GM12878 (cell line): ENCODE measurements around the gene SMURF1. TPM values are rescaled to one million over a fixed set of nuclear protein-coding genes. Genes with fewer than 3 reads are reported as not detected.

Experiments
- ATAC-seq: fragments of 200-7000 bp; cut with Tn5 transposase; 3 replicates; pipeline ENCODE4 v1.9.1; 2020; ENCODE audit warnings: mild to moderate bottlenecking, moderate library complexity
- BruUV-seq: library from RNA; stranded (reverse); fragments of 400-500 nt; replicated peaks from 2 replicates; lab custom pipeline; 2021; lab: Mats Ljungman, UMichigan
- CTCF ChIA-PET: fragments of 300-600 bp; sonication (Branson Sonifier 250); formaldehyde crosslinking; extraction: SDS; loops from one replicate; lab custom pipeline; 2021; ENCODE audit warnings: inconsistent platforms; lab: Yijun Ruan, JAX
- POLR2A ChIA-PET: fragments of 350-600 bp; formaldehyde crosslinking; extraction: SDS; loops from one replicate; lab custom pipeline; 2021; ENCODE audit warnings: inconsistent platforms; lab: Charles Lee
- RAD21 ChIA-PET: fragments of 300-600 bp; sonication (Branson Sonifier 250); formaldehyde crosslinking; loops from one replicate; lab custom pipeline; 2023; ENCODE audit warnings: antibody characterized with exemption; ENCODE audit not compliant: unreplicated experiment; lab: Charles Lee
- SMC1A ChIA-PET: fragments of 300-600 bp; sonication (Branson Sonifier 250); formaldehyde crosslinking; loops from one replicate; lab custom pipeline; 2023; ENCODE audit not compliant: unreplicated experiment, uncharacterized antibody; lab: Charles Lee
- DNase-seq: peaks from one replicate; pipeline ENCODE4 v3.0.0-alpha.2; 2011; ENCODE audit warnings: low read depth, low spot score
- FAIRE-seq: peaks from 3 replicates; lab custom pipeline; 2011; peaks lifted over from hg19 to GRCh38; lab: Jason Lieb, UNC
- H2AFZ ChIP-seq: 2 replicates; pipeline ENCODE4 v1.6.0; 2011; ENCODE audit warnings: low read depth, low read length, control low read depth; ENCODE audit not compliant: control insufficient read depth
- H3K27ac ChIP-seq: 2 replicates; pipeline ENCODE4 v1.5.1; 2011; ENCODE audit warnings: control low read depth; ENCODE audit not compliant: control insufficient read depth, insufficient read depth
- H3K27me3 ChIP-seq, 2 experiments: replicated peaks in 1 of 2; 2 replicates each; pipeline versions ENCODE4 v1.6.0 to v1.6.1; 2011; ENCODE audit warnings: low read length in 1 of 2; ENCODE audit not compliant: control insufficient read depth in 2 of 2, insufficient read depth in 2 of 2
- H3K36me3 ChIP-seq, 2 experiments: 2 replicates each; pipeline ENCODE4 v1.5.1; 2011; ENCODE audit warnings: low read length in 1 of 2; ENCODE audit not compliant: control insufficient read depth in 2 of 2, insufficient read depth in 2 of 2
- H3K4me1 ChIP-seq: 2 replicates; pipeline ENCODE4 v1.6.1; 2011; ENCODE audit warnings: mild to moderate bottlenecking, low read length, moderate library complexity, mixed read lengths; ENCODE audit not compliant: control insufficient read depth, insufficient read depth
- H3K4me2 ChIP-seq: 2 replicates; pipeline ENCODE4 v1.6.0; 2011; ENCODE audit warnings: control low read depth; ENCODE audit not compliant: control insufficient read depth, insufficient read depth
- H3K4me3 ChIP-seq: fragments of 200-600 bp; sonication (generic); 2 replicates; pipeline ENCODE4 v1.5.1; 2016
- H3K79me2 ChIP-seq: 2 replicates; pipeline ENCODE4 v1.6.0; 2011; ENCODE audit warnings: low read length; ENCODE audit not compliant: control insufficient read depth, insufficient read depth
- H3K9ac ChIP-seq: 2 replicates; pipeline ENCODE4 v1.8.0; 2011; ENCODE audit warnings: low read length, control low read depth, mixed read lengths; ENCODE audit not compliant: control insufficient read depth, insufficient read depth
- H3K9me3 ChIP-seq: replicated peaks from 3 replicates; pipeline ENCODE4 v1.5.1; 2011; ENCODE audit warnings: mild to moderate bottlenecking, low read length; ENCODE audit not compliant: control insufficient read depth, insufficient read depth
- H4K20me1 ChIP-seq: 2 replicates; pipeline ENCODE4 v1.6.0; 2011; ENCODE audit not compliant: control insufficient read depth, insufficient read depth
- BACH1 ChIP-seq: fragments of 450-650 bp; IDR thresholded peaks from 2 replicates; pipeline ENCODE4 v1.6.1; 2017; ENCODE audit warnings: mild to moderate bottlenecking, borderline replicate concordance
- BRCA1 ChIP-seq: IDR thresholded peaks from 2 replicates; pipeline ENCODE4 v1.6.1; 2011; ENCODE audit warnings: low read depth, low read length, improper control_type of control experiment
- CHD1 ChIP-seq: IDR thresholded peaks from 2 replicates; pipeline ENCODE4 v1.6.1; 2012; ENCODE audit warnings: low read depth, low read length, improper control_type of control experiment
- CHD4 ChIP-seq: fragments of 200-600 bp; sonication (generic); IDR thresholded peaks from 2 replicates; pipeline ENCODE4 v1.6.1; 2016; ENCODE audit warnings: mild to moderate bottlenecking
- CREB1 ChIP-seq: IDR thresholded peaks from 2 replicates; pipeline ENCODE4 v1.6.1; 2012; ENCODE audit warnings: low read depth, mild to moderate bottlenecking, inconsistent platforms
- HCFC1 ChIP-seq: fragments of 150-350 bp; IDR thresholded peaks from 2 replicates; pipeline ENCODE4 v1.6.1; 2014; ENCODE audit warnings: low read length
- HDAC6 ChIP-seq: fragments of 200-600 bp; sonication (generic); IDR thresholded peaks from one replicate; pipeline ENCODE4 v1.8.0; 2017; ENCODE audit warnings: antibody characterized with exemption; ENCODE audit not compliant: unreplicated experiment
- KAT2A ChIP-seq: conservative IDR thresholded peaks from 2 replicates; pipeline ENCODE4 v1.6.1; 2011; ENCODE audit warnings: low read depth, low read length; ENCODE audit not compliant: control insufficient read depth
- MTA3 ChIP-seq: IDR thresholded peaks from 2 replicates; pipeline ENCODE4 v1.6.1; 2012; ENCODE audit warnings: low read length, inconsistent platforms, borderline replicate concordance
- NFIC ChIP-seq: IDR thresholded peaks from 2 replicates; pipeline ENCODE4 v1.6.1; 2012; ENCODE audit warnings: low read depth, mild to moderate bottlenecking, inconsistent platforms, low read length, moderate library complexity
- NFXL1 ChIP-seq: fragments of 450-650 bp; IDR thresholded peaks from 2 replicates; pipeline ENCODE4 v1.6.1; 2017; ENCODE audit warnings: antibody characterized with exemption, mild to moderate bottlenecking, borderline replicate concordance
- NR2C1 ChIP-seq: fragments of 450-650 bp; IDR thresholded peaks from 2 replicates; pipeline ENCODE4 v1.6.1; 2017; ENCODE audit warnings: antibody characterized with exemption, mild to moderate bottlenecking, moderate library complexity
- PAX8 ChIP-seq: fragments of 450-650 bp; IDR thresholded peaks from 2 replicates; pipeline ENCODE4 v1.6.1; 2017; ENCODE audit warnings: mild to moderate bottlenecking, moderate library complexity
- RAD21 ChIP-seq: IDR thresholded peaks from 2 replicates; pipeline ENCODE4 v1.6.1; 2011; ENCODE audit warnings: mild to moderate bottlenecking, low read depth, low read length, moderate library complexity; ENCODE audit not compliant: insufficient read depth
- RCOR1 ChIP-seq: conservative IDR thresholded peaks from 2 replicates; pipeline ENCODE4 v1.6.1; 2012; ENCODE audit warnings: low read depth, low read length, improper control_type of control experiment
- TCF3 ChIP-seq: IDR thresholded peaks from 2 replicates; pipeline ENCODE4 v1.6.1; 2012; ENCODE audit warnings: low read depth, mild to moderate bottlenecking, low read length, borderline replicate concordance; ENCODE audit not compliant: insufficient read depth
- ZBED1 ChIP-seq: IDR thresholded peaks from 2 replicates; pipeline ENCODE4 v1.6.1; 2016; ENCODE audit warnings: borderline replicate concordance
- ZNF217 ChIP-seq: fragments of 450-650 bp; IDR thresholded peaks from 2 replicates; pipeline ENCODE4 v1.6.1; 2017; ENCODE audit warnings: antibody characterized with exemption, mild to moderate bottlenecking
- WGBS: methylation state at CpG from one replicate; pipeline ENCODE4 v1.1.6; 2016; ENCODE audit warnings: low lambda C conversion rate; ENCODE audit not compliant: insufficient replicate concordance, insufficient coverage; ENCODE audit errors: missing lambda C conversion rate; 5-methylcytosine and 5-hydroxymethylcytosine counted together
- in situ Hi-C: fragments of 300-500 bp; cut with MboI; formaldehyde crosslinking; loops from 9 replicates; pipeline ENCODE4 v1.14.3; 2018; ENCODE audit warnings: mixed read lengths
- intact Hi-C: fragments of 100-400 bp; cut with micrococcal nuclease; formaldehyde crosslinking; loops from one replicate; pipeline ENCODE4 v1.14.2; 2022; ENCODE audit not compliant: unreplicated experiment
- polyA plus RNA-seq, 11 experiments: library from polyadenylated mRNA; depleted of rRNA in 4 of 11; unstranded in 6 of 11; stranded (reverse) in 5 of 11; fragments of >200 nt; fragmentation: Nextera tagmentation in 4 of 11; fragmentation: Illumina TruSeq in 1 of 11; extraction: Ambion mirVana in 4 of 11; extraction: Trizol in 1 of 11; gene quantifications; 1 replicate in 1 of 11; 2 replicates in 10 of 11; pipeline versions ENCODE4 v1.2.1 to v1.2.3, GENCODE V29; 2011 to 2016; ENCODE audit warnings: inconsistent platforms in 2 of 11, missing spikeins in 2 of 11, low read depth in 1 of 11
- total RNA-seq, 4 experiments: library from RNA; depleted of rRNA in 3 of 4; stranded (reverse); fragments of >200 nt in 3 of 4; fragmentation: Illumina TruSeq in 1 of 4; extraction: Trizol in 1 of 4; gene quantifications; 2 replicates each; pipeline versions ENCODE4 v1.2.1 to v1.2.3, GENCODE V29; 2013 to 2021
- TF ChIP-seq, protein P1 (sequence below): fragments of 450-650 bp; IDR thresholded peaks from 2 replicates; pipeline ENCODE4 v1.6.1; 2017; ENCODE audit warnings: low read depth, mild to moderate bottlenecking, moderate library complexity

The SMURF1 gene
- total and polyA plus RNA-seq, 10 of the 15 experiments (the other 5 are each of a cell fraction or from before 2014, with no cell fraction given) = 0.76 to 14.0 (median 7.9) TPM

DNA sequence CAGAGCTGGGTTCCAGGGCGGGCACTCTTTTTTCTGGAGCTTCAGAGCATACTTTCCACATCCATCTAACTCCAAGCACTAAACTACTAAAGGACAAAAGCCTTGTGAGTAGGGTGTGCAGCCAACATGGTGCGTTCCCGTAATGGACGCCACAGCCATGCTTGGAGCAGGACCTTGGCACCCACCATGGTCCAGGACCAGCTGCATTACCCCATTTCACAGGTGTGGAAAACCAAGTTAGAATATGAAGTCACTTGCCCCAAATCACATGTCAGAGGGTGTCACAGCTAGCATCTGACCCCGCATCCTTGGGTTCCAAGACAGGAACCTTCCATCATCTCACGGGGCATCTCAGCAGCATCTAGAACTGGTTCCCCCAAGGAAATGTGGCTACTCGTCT, 112.4 kb downstream of the SMURF1 start (continued):
- TF ChIP-seq, protein P1, sequence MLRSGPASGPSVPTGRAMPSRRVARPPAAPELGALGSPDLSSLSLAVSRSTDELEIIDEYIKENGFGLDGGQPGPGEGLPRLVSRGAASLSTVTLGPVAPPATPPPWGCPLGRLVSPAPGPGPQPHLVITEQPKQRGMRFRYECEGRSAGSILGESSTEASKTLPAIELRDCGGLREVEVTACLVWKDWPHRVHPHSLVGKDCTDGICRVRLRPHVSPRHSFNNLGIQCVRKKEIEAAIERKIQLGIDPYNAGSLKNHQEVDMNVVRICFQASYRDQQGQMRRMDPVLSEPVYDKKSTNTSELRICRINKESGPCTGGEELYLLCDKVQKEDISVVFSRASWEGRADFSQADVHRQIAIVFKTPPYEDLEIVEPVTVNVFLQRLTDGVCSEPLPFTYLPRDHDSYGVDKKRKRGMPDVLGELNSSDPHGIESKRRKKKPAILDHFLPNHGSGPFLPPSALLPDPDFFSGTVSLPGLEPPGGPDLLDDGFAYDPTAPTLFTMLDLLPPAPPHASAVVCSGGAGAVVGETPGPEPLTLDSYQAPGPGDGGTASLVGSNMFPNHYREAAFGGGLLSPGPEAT = no peak
- no peak for TF ChIP-seq ZBED1
- TF ChIP-seq ZNF217 = no peak
- TF ChIP-seq HCFC1 = no peak
- no peak for TF ChIP-seq NR2C1
- TF ChIP-seq, all 136 proteins: peak for 0

DNA sequence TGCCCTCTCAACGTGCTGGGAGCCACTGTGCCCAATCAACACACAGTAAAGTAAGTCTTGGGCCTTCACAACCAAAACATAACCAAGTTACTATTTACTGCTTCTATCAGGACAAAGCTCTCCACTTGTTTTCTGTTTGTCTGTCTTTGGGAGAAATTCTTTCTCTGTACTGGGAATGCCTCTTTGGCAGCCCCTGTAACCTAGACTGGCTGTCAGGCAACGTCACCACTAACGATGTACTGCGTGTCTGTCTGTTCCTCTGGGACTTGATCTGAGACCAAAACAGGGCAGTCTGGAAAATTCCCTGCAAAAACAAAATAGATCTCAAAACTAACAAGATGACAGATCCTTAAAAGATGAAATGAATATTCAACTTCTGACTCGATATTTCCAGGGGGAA, 113.0 kb downstream of the SMURF1 start:
- POLR2A ChIA-PET = no interaction called here

More for the DNA sequence above, 113.0 kb downstream of the SMURF1 start:
- H3K4me1 ChIP-seq = no peaks in the 10 kb centered on the region
- RAD21 ChIA-PET = no interaction called here
- SMC1A ChIA-PET = no interaction called here
- H3K4me2 ChIP-seq = no peak overlapping the region
- no peaks in the 10 kb centered on the region for H3K27me3 ChIP-seq
- no peaks in the 10 kb centered on the region for H4K20me1 ChIP-seq
- CTCF ChIA-PET = interaction anchor here (1.4 kb wide), 2 partner anchors 10 to 282 kb away, joined by 3 to 4 read pairs; no protein-coding TSS in a partner anchor
- H3K9me3 ChIP-seq = no peaks in the 10 kb centered on the region
- in situ Hi-C loops = no loop called here
- BruUV-seq = no TSS peak
- DNase-seq = no peak
- intact Hi-C loops = no loop called here
- WGBS = 69% methylated on average over 5 of the region's 5 CpGs
- peaks cover 23 to 30% of the 10 kb centered on the region in 2 experiments for H3K36me3 ChIP-seq
- TF ChIP-seq BACH1 = no peak
- TF ChIP-seq NFXL1 = no peak
- TF ChIP-seq NFIC = no peak
- TF ChIP-seq KAT2A = no peak
- no peak for TF ChIP-seq NR2C1
- no peak for TF ChIP-seq HDAC6
- no peak for TF ChIP-seq MTA3
- no peak for TF ChIP-seq CHD4
- TF ChIP-seq BRCA1 = no peak
- TF ChIP-seq CREB1 = no peak
- TF ChIP-seq TCF3 = no peak
- TF ChIP-seq PAX8 = no peak
- TF ChIP-seq RCOR1 = no peak
- TF ChIP-seq CHD1 = no peak
- no peak for TF ChIP-seq RAD21
- no peak overlapping the region for H3K9ac ChIP-seq
- ATAC-seq = no peak
- H2AFZ ChIP-seq = no peak overlapping the region
- H3K79me2 ChIP-seq = no peaks in the 10 kb centered on the region
- H3K4me3 ChIP-seq = no peak overlapping the region
- no peak for FAIRE-seq
- H3K27ac ChIP-seq = no peak overlapping the region
